SK-N-SH (cell line): Measurements from ENCODE around the gene DAP.

Experiments
- CTCF ChIP-seq: fragments of 200-600 bp; sonication (generic); IDR thresholded peaks from 2 replicates; pipeline ENCODE4 v1.6.1; 2017; ENCODE audit warnings: antibody characterized with exemption, mild to moderate bottlenecking, moderate library complexity
- EP300 ChIP-seq, 2 experiments: IDR thresholded peaks; 2 replicates each; pipeline versions ENCODE4 v1.4.0 to v1.6.1; 2012; ENCODE audit warnings: borderline replicate concordance in 1 of 2, low read depth in 1 of 2, low read length in 1 of 2
- NFIC ChIP-seq: IDR thresholded peaks from 2 replicates; pipeline ENCODE4 v1.4.0; 2012; ENCODE audit warnings: borderline replicate concordance
- POLR2AphosphoS5 ChIP-seq: IDR thresholded peaks from 2 replicates; pipeline ENCODE4 v1.6.1; 2012; ENCODE audit warnings: low read depth, low read length
- REST ChIP-seq: IDR thresholded peaks from 2 replicates; pipeline ENCODE4 v1.6.1; 2012; ENCODE audit warnings: mild to moderate bottlenecking, low read depth, low read length, moderate library complexity
- TAF1 ChIP-seq: IDR thresholded peaks from 2 replicates; pipeline ENCODE4 v1.6.1; 2012; ENCODE audit warnings: low read depth, mild to moderate bottlenecking, low read length, moderate library complexity, borderline replicate concordance
- TEAD4 ChIP-seq: IDR thresholded peaks from 2 replicates; pipeline ENCODE4 v1.4.0; 2012; ENCODE audit warnings: mild to moderate bottlenecking, borderline replicate concordance; ENCODE audit not compliant: insufficient read depth
- YY1 ChIP-seq: IDR thresholded peaks from 2 replicates; pipeline ENCODE4 v1.4.0; 2012; ENCODE audit warnings: low read depth, mild to moderate bottlenecking
- TF ChIP-seq, protein P1 (sequence below): fragments of 150-350 bp; IDR thresholded peaks from 2 replicates; pipeline ENCODE4 v1.6.1; 2017; ENCODE audit warnings: antibody characterized with exemption, low read length, low read depth, borderline replicate concordance

- no peak for TF ChIP-seq POLR2AphosphoS5
- TF ChIP-seq CTCF = no peak
- TF ChIP-seq EP300 (IDR thresholded peaks at IDR 0.05; ENCODE audit: borderline replicate concordance in 1 of 2, low read depth in 1 of 2, low read length in 1 of 2) = no peak
- no peak for TF ChIP-seq REST
- TF ChIP-seq YY1 = no peak
- no peak for TF ChIP-seq NFIC
- no peak for TF ChIP-seq TAF1
- TF ChIP-seq, protein P1, sequence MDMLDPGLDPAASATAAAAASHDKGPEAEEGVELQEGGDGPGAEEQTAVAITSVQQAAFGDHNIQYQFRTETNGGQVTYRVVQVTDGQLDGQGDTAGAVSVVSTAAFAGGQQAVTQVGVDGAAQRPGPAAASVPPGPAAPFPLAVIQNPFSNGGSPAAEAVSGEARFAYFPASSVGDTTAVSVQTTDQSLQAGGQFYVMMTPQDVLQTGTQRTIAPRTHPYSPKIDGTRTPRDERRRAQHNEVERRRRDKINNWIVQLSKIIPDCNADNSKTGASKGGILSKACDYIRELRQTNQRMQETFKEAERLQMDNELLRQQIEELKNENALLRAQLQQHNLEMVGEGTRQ = no peak
- TF ChIP-seq TEAD4 = no peak
Measured at GRCh38 chr5:10645671-10646070, 115.4 kb downstream of the DAP start.
